GM12878 (cell line): Measurements from ENCODE around the gene SMO.

Experiments used
- BCL11A ChIP-seq: IDR thresholded peaks from 2 replicates; pipeline ENCODE4 v1.6.1; 2011; ENCODE audit warnings: low read depth, low read length
- CHD2 ChIP-seq: IDR thresholded peaks from 2 replicates; pipeline ENCODE4 v1.6.1; 2011; ENCODE audit warnings: low read depth, low read length, improper control_type of control experiment, borderline replicate concordance
- EP300 ChIP-seq, 2 experiments: fragments of 150-350 bp in 1 of 2; IDR thresholded peaks; 2 replicates each; pipeline ENCODE4 v1.6.1; 2011 to 2012; ENCODE audit warnings: low read depth in 2 of 2, low read length in 2 of 2, borderline replicate concordance in 1 of 2, improper control_type of control experiment in 1 of 2, inconsistent platforms in 1 of 2; ENCODE audit not compliant: control insufficient read depth in 1 of 2
- GABPA ChIP-seq: IDR thresholded peaks from 2 replicates; pipeline ENCODE4 v1.6.1; 2014; ENCODE audit warnings: antibody characterized with exemption, low read depth, mild to moderate bottlenecking, inconsistent platforms
- NR2C1 ChIP-seq: fragments of 450-650 bp; IDR thresholded peaks from 2 replicates; pipeline ENCODE4 v1.6.1; 2017; ENCODE audit warnings: antibody characterized with exemption, mild to moderate bottlenecking, moderate library complexity
- POLR2AphosphoS2 ChIP-seq: IDR thresholded peaks from 2 replicates; pipeline ENCODE4 v1.6.1; 2011; ENCODE audit warnings: low read depth, mild to moderate bottlenecking, low read length, improper control_type of control experiment, moderate library complexity
- RUNX3 ChIP-seq: IDR thresholded peaks from 2 replicates; pipeline ENCODE4 v1.6.1; 2012; ENCODE audit warnings: low read length, inconsistent platforms
- SP1 ChIP-seq: IDR thresholded peaks from one replicate; pipeline ENCODE4 v1.6.1; 2011; ENCODE audit warnings: low read depth, low read length
- YY1 ChIP-seq: IDR thresholded peaks from 2 replicates; pipeline ENCODE4 v1.6.1; 2011; ENCODE audit warnings: low read depth, mild to moderate bottlenecking, low read length
- ZNF274 ChIP-seq: IDR thresholded peaks from one replicate; pipeline ENCODE4 v1.8.0; 2011; ENCODE audit not compliant: insufficient read length, insufficient read depth
- TF ChIP-seq, protein P1 (sequence below), 3 experiments: IDR thresholded peaks in 2 of 3; conservative IDR thresholded peaks in 1 of 3; 2 replicates each; pipeline ENCODE4 v1.5.1; 2011; ENCODE audit warnings: low read depth in 3 of 3, low read length in 3 of 3, mild to moderate bottlenecking in 3 of 3, control low read depth in 2 of 3, moderate library complexity in 2 of 3, inconsistent platforms in 1 of 3, mixed read lengths in 1 of 3; ENCODE audit not compliant: control insufficient read depth in 2 of 3, insufficient read depth in 1 of 3; ENCODE audit errors: extremely low read depth in 1 of 3
- TF ChIP-seq, protein P2 (sequence below): fragments of 450-650 bp; IDR thresholded peaks from 2 replicates; pipeline ENCODE4 v1.6.1; 2017; ENCODE audit warnings: mild to moderate bottlenecking, moderate library complexity
- TF ChIP-seq, protein P3 (sequence below): IDR thresholded peaks from 2 replicates; pipeline ENCODE4 v1.6.1; 2011; ENCODE audit warnings: low read depth, low read length, improper control_type of control experiment, borderline replicate concordance

DNA sequence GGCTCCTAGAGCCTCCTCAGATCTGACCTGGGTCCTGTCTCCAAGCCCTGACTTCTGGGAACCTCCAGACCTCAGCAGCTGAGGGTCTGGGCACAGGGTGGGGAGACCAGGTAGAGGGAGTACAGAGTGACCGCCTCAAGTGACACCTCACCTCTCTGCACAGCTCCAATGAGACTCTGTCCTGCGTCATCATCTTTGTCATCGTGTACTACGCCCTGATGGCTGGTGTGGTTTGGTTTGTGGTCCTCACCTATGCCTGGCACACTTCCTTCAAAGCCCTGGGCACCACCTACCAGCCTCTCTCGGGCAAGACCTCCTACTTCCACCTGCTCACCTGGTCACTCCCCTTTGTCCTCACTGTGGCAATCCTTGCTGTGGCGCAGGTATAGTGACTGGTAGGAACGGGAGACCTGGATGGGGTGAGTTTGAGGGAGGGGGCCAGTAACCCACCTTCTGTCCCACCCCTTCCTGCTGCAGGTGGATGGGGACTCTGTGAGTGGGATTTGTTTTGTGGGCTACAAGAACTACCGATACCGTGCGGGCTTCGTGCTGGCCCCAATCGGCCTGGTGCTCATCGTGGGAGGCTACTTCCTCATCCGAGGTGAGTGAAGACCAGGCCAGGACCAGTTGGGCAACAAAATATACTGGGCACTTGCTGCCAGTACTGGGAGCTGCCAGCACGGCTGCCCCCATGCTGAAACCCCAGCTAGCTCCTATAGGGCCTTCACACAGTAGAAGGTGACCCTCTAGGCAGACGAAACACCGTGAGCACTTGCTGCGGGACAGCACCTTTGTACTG, 17.8 kb downstream of the SMO start:
- no peak for TF ChIP-seq CHD2
- no peak for TF ChIP-seq ZNF274
- TF ChIP-seq, protein P1, sequence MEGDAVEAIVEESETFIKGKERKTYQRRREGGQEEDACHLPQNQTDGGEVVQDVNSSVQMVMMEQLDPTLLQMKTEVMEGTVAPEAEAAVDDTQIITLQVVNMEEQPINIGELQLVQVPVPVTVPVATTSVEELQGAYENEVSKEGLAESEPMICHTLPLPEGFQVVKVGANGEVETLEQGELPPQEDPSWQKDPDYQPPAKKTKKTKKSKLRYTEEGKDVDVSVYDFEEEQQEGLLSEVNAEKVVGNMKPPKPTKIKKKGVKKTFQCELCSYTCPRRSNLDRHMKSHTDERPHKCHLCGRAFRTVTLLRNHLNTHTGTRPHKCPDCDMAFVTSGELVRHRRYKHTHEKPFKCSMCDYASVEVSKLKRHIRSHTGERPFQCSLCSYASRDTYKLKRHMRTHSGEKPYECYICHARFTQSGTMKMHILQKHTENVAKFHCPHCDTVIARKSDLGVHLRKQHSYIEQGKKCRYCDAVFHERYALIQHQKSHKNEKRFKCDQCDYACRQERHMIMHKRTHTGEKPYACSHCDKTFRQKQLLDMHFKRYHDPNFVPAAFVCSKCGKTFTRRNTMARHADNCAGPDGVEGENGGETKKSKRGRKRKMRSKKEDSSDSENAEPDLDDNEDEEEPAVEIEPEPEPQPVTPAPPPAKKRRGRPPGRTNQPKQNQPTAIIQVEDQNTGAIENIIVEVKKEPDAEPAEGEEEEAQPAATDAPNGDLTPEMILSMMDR (IDR thresholded peaks at IDR 0.05 in 2 of 3, conservative IDR thresholded peaks at IDR 0.05 in 1 of 3; ENCODE audit: control insufficient read depth in 2 of 3, extremely low read depth in 1 of 3, insufficient read depth in 1 of 3, low read depth in 3 of 3, low read length in 3 of 3), result no peak
- TF ChIP-seq, protein P2, sequence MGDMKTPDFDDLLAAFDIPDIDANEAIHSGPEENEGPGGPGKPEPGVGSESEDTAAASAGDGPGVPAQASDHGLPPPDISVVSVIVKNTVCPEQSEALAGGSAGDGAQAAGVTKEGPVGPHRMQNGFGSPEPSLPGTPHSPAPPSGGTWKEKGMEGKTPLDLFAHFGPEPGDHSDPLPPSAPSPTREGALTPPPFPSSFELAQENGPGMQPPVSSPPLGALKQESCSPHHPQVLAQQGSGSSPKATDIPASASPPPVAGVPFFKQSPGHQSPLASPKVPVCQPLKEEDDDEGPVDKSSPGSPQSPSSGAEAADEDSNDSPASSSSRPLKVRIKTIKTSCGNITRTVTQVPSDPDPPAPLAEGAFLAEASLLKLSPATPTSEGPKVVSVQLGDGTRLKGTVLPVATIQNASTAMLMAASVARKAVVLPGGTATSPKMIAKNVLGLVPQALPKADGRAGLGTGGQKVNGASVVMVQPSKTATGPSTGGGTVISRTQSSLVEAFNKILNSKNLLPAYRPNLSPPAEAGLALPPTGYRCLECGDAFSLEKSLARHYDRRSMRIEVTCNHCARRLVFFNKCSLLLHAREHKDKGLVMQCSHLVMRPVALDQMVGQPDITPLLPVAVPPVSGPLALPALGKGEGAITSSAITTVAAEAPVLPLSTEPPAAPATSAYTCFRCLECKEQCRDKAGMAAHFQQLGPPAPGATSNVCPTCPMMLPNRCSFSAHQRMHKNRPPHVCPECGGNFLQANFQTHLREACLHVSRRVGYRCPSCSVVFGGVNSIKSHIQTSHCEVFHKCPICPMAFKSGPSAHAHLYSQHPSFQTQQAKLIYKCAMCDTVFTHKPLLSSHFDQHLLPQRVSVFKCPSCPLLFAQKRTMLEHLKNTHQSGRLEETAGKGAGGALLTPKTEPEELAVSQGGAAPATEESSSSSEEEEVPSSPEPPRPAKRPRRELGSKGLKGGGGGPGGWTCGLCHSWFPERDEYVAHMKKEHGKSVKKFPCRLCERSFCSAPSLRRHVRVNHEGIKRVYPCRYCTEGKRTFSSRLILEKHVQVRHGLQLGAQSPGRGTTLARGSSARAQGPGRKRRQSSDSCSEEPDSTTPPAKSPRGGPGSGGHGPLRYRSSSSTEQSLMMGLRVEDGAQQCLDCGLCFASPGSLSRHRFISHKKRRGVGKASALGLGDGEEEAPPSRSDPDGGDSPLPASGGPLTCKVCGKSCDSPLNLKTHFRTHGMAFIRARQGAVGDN, result no peak
- TF ChIP-seq SP1, result no peak
- TF ChIP-seq NR2C1, result no peak
- TF ChIP-seq, protein P3, sequence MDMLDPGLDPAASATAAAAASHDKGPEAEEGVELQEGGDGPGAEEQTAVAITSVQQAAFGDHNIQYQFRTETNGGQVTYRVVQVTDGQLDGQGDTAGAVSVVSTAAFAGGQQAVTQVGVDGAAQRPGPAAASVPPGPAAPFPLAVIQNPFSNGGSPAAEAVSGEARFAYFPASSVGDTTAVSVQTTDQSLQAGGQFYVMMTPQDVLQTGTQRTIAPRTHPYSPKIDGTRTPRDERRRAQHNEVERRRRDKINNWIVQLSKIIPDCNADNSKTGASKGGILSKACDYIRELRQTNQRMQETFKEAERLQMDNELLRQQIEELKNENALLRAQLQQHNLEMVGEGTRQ, result no peak
- TF ChIP-seq RUNX3, result no peak
- TF ChIP-seq GABPA, result no peak
- no peak for TF ChIP-seq YY1
- no peak for TF ChIP-seq BCL11A
- TF ChIP-seq POLR2AphosphoS2, result no peak
- TF ChIP-seq EP300 (IDR thresholded peaks at IDR 0.05; ENCODE audit: borderline replicate concordance in 1 of 2, control insufficient read depth in 1 of 2, low read depth in 2 of 2, low read length in 2 of 2), result no peak
